HG03064 (cell line): ENCODE measurements around the gene ZNF526.

Source experiments
- ATAC-seq: cut with Tn5 transposase; IDR thresholded peaks from one replicate; pipeline ENCODE4 v1.9.1; 2021; ENCODE audit warnings: low read depth; ENCODE audit not compliant: unreplicated experiment

Gene ZNF526

DNA sequence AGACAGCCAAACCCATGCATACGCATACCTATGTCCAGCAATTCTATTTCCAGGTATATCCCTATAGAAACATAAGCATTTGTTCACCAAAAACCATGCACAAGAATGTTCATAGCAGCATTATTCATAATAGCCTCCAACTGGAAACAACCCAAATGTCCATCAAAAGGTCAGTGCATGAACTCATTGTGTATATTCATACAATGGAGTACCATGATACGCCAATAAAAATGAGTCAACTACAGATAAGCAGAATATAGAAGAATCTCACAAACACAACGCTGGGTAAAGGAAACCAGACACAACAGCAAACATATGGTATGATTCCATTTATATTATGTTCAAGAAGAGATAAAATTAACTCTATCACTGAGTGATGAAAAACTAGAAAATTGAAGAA lies 26.4 kb upstream of the ZNF526 start:
- ATAC-seq = no peak

DNA sequence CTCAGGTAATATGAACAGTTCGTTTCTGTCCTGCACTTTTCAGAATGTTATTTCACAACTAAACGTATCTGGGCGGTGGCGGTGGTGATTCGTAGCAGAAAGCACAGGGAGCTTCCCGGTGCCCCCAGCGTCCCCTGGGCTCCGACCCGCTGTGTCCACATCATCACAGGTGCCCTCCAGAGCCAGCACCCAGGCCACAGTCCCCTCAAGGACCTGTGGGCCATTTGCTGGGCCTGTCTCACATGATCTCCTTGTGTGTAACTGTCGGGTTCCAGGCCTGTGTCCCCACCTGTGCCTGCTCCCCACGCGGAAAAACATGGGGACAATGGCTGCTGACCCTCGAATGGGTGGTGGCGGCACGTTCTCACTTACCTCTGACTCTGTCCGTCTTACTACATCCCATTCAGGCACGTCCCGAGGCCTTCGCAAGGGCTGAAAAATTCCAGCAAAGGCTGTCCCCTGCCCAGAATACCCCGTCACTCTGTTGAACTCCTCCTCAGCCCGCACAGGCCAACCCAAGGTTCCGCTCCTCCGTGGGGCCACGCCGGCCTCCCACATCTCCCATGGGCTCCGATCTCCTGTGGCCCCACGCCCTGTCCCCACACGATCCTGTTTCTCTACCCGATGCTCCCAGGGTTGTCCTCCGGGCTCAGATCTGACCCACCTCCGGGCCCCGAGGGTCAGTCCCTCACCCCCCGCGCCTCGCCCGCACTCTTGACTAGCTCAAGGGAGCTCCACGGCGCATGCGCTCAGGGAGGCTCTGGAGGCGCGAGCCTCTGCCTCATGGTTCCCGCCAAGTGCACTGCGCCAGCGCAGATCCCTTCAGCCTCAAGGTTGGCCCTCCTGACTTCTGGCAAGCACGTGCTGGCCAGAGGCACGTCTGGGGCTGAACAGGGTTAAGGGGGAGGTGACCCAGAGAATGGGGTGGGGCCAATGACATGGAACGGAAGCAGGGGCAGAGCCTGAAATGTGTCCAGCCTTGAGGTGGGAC lies 23.8 kb upstream of the ZNF526 start:
- no peak for ATAC-seq

DNA sequence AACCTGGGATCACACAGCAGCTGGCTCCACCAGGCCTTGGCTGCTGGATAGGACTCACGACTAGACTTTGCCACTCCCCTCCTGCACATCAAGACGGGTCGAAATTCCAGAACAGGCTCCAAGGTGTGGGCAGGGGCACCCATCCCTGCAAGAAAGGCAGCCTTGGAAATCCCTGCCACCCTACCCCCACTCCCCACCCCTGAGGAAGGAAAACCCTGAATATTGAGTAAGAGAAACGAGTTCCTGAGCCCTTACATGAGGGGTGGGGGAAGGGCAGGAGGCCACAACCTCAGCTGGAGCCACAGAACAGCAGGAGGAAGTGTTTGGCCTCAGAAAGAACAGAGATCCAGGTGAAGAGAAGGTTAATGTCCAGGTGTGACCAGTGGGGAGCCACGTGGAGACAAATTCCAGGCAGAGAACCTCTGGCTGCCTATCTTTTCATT lies 22.7 kb upstream of the ZNF526 start:
- ATAC-seq = no peak

DNA sequence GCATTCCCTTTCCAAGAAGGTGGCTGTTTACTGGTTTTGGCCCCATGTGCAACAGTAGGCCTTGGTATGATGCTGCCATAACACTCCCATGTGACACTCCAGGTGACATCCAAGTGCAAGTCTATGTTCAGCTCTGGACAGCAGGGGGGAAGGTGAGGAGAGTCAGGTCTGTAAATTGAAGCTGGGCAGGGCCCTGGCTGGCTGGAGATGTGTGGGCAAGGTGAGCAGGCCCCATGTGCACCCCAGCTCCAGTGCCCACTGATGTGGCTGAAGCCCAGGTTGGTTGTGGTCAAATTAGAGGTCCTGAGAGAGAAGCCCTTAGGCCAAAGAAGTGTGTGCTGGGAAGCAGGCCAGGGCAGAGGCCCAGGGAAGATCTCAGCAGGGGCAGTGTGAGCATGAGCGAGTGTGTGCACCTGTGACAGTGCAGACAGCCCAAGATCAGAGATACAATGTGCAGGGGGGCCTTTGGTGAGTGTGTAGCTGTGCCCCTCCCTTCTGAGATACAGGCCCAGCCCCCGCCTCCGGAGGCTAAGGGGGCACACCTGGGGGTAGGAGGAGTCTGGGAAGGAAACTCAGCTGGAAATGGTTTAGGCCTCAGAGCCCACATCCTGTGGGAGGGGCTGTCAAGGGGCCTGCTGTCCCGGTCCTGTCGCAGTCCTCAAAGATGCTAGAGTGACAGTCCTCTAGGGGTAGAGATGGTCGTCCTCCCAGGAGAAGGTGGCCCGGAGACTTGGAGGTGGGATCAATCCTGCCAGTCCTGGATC lies 21.3 kb upstream of the ZNF526 start:
- ATAC-seq = no peak

DNA sequence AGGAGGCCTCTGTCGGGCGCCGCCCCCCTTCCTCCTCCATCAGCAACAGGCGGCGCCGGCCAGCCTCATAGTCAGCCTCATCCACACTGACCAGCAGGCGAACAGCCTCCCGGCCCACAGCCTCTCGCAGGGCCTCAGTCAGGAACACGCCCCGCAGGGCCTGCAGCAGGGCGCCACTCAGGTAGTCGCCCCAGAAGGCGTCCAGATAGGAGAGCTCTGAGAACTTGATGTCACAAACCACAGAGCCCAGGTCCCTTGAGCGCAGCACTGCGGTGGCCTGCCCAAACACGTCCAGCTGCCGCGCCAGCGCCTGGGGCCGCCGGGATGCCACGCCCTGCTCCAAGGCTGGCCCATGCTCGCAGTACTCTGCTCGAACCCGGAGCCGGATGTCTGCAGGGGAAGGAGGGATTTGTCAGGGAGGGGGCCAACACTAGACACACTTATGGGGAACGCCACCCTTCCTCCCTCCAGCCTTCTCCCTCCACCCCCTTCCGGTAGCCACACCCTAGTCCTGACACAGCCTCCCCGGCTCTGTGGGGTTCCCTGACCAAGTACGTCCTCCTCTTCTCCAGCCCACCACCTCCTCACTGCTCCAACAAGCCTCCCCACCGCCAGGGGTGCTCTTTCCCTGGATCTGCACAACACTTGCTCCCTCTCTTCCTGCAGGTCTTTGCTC lies 20.5 kb upstream of the ZNF526 start:
- ATAC-seq = no peak

DNA sequence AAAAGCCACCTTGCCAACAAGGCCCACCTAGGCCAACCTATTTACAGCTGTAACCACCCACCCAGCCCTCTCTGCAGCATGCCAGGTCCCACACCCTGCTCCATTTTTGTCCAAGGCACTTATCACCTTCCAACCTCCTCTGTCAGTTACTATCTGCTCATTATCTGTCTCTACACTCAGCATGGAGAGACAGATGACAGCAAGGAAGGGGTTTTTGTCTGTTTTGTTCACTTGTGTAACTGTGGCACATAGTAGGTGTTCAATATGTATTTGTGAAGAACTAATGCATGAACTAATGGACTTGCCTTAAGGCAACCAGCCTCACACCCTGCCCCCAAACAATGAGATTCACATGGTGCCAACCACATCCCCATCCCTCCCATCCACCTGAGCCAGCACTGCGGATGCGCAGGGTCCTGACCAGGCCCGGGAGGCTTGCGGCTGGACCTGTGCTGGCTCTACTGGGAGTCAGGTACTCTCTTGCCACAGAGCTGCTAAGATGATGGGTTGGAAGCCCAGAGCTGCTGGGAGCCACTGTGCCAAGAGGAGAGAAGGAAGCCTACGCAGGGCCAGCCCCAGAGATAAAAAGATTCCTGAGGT lies 19.9 kb upstream of the ZNF526 start:
- ATAC-seq = no peak

DNA sequence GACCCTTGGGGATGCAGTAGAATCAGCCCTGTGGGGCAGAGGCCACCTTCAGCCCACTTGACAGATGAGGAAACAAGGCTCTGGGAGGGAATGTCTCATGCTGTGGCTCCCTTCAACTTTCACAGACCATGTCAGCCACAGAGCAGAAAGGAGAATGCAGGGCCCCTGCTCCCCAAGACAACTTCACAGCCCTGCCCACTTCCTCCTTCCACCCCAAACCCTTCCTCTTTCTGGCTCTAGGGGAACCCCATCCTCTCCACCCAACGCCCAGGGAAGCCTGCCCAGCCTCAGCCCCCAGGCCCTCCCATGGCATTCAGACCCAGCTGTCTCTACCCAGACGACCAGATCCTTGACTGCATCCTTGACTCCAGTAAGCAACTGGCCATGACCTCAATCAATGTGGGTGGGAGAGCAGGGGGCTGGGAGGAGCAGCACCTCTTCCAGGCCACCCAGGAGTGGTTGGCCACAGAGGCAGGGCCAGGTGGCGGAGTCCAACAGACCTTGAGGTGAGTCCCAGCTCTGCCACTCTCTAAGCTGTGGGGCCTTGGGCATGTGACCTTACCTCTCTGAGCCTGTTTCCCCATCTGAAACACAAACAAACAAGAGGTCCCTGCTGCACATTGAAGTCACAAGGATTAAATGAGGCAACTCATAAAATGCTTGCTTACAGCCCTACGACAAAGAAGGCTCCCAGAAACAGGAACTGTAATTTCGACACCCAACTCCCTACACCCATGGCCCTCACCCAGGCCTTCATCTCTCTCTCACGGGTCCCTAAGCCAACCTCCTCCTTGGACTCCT lies 18.4 kb upstream of the ZNF526 start:
- no peak for ATAC-seq

DNA sequence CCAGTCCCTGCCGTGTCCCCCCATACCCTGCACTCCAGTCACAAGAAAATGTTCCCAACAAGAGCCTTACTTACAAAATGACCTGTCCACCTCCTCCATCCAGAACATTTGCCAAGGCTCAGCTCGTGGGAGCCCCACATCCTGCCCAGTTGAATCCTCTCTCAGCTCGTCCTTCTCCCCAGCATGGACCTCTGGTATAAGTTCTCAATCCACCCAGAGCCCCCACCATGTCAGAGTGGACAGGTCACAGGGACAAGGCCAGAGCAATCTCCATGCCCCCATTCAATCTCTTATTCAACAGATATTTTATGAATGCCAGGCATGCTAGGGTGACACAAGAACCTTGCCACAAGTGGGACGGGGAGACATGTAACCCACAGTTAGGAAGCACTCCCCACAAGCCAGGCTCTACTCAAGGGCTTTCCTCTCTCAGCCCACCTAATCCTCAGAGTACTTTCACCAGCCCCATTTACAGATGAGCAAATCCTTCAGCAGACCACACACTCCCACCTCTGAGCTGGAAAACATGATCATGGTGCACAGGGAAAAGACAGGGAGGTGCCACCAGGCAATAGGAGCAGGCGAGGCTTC lies 17.7 kb upstream of the ZNF526 start:
- ATAC-seq = no peak

DNA sequence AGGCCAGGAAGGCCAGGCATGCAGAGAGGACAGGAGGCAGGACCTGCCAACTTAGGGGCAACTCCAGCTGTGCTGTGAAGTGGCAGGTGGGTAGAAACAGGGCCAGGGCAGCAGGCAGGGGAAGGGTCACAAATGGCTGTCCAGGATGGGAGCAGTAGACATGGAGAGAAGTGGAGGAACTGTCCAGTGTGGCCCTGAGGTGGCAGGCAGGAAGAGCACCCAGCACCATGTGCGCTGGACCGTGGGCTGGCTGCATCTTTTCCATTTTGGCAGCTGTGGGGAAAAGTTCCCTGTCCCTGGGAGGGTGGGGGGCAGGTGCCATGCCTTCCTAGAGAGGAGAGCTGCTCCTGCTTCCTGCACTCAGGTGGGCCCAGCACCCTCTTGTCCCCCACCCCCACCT lies 16.4 kb upstream of the ZNF526 start:
- no peak for ATAC-seq

DNA sequence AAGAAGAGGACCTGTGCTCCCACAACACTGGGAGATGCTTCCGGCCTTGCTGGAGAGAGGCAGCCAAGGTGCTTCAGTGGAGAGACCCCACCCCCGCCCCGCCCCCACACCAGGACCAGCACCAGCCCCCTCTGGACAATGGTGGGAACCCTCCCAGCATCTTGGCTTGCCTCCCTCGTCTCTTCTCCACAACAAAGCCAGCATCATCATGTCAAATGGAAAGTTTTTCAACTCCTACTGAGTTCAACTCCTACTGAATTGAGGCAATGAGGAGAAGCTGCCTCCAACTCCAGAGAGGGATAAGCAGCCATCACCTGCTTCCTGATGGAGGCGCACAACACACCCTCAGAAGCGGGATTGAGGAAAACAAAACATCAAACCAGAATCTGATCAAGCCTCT lies 15.4 kb upstream of the ZNF526 start:
- ATAC-seq = no peak

DNA sequence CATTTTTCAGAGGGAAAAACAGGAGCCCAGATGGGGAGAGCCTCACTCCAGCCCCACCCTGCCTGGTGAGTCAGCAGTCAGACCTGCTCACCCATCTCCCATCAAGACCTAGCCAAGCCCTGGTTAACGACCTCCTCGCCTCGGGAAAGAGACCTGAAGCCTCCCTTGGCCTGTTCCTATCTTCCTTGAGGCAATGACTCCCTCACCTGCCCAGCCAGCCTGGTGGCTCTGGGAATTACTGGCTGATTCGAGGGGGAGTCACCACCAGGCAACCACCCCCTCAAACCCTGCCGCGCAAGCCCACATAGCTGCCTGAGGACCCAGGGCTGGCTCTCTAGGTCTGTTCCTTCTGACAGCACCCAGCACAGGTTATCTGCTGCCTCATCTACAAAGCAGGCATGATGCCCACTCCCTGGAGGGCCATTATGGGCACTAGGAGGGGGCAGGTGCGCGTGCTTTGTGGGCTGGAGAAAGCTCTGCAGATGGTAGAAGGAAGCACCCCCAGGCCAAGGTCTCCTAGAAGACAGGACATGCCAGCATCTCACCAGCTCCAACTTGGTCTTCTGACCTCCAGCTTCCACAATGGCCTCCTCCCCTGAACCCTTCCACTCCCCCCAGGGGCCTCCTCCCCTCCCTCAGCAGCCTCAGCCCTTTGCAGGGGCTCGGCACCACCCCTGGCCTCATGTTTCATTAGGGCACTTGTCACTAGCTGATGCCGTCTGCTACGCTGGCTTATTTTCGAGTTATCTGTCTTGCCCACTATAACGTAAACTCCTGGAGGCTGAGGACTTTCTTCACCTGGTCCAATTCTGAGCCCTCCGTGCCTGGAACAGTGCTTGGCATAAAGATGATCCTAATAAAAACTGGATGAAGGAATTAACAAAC lies 13.0 kb upstream of the ZNF526 start:
- no peak for ATAC-seq

DNA sequence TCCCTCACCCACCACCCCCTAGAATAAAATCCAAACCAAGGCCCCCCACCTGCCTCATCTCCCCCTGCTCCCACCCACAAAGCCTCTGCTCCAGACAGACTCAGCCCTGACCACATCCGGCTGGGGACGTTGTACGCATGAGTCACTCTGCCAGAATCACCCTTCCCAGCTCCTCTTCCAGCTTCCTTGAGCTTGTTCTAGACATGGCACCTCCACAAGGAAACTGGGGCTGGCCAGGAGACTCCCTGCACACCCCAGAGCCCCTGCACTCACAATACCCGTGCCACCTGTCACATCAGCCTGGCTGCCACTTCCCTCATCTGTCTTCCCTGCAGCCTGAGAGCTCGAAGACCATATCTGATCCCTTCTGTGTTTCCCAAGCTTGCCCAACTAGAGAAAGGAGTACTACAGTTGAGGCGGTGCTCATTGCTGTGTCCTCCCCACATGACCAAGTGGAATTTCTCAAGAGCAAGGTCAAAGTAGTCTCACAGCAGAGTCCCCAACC lies 12.3 kb upstream of the ZNF526 start:
- no peak for ATAC-seq

DNA sequence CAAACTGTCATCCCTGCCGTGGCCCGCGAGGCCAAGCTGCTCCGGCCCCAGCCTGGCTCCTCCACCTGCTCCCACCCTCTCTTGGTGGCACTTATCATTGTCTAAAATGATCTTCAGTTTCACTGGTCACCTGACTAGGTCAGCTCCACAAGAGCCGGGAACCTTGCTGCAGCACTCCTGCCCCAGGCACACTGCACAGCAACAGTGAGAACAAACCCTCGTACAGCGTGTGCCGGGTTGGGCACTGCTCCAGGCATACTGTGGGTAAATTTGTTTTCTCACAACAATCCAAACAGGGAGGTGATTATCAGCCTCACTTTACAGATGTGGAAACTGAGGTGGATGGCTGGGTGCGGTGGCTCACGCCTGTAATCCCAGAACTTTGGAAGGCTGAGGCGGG lies 11.5 kb upstream of the ZNF526 start:
- no peak for ATAC-seq

DNA sequence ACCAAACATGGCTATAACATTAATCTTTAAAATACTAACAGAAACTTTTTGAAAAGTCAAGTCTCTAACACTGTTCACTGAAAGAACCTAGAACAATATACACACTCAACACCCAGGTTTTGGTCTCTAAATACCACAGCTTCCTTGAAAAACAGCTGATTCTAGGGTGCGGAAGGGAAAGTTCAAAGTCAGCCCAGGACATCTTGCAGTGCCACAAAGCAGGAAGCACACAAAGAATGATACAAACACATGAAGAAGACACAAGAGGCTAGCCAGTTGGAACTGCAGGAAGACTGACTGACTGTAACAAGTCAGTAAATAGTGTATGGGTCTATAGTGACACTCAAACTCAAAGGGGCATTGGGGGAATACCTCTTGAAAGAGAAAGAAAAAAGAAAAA lies 7.2 kb upstream of the ZNF526 start:
- ATAC-seq = no peak

DNA sequence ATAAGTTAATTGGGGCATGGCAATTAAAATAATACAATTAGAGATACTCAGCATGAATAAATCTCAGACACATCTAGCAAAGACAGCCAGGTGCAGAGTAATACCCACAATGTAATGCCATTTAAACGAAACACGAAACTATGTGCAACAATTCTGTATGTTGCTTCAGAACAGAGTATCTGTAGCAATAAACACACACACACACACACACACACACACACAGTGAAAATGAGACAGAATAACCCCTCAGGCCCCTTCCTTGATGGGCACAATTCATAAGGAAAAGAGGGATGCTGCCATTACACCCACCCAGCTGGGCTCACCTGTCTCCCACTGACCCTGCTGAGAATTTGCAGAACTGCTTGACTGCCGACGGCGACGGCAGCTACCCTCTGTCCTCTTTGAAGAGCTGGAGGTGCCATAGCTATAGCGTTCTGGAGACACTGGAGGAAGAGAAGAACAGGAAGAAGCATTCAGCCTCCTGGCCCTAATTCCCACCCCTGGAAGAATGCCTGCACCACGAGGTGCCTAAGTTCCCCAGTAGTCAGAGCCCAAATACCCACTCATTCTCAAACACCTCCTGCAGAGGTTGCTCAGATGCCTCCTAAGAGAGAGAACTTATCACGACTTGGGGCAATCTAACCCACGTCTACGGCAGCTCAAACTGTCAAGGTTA lies 5.2 kb upstream of the ZNF526 start:
- no peak for ATAC-seq

DNA sequence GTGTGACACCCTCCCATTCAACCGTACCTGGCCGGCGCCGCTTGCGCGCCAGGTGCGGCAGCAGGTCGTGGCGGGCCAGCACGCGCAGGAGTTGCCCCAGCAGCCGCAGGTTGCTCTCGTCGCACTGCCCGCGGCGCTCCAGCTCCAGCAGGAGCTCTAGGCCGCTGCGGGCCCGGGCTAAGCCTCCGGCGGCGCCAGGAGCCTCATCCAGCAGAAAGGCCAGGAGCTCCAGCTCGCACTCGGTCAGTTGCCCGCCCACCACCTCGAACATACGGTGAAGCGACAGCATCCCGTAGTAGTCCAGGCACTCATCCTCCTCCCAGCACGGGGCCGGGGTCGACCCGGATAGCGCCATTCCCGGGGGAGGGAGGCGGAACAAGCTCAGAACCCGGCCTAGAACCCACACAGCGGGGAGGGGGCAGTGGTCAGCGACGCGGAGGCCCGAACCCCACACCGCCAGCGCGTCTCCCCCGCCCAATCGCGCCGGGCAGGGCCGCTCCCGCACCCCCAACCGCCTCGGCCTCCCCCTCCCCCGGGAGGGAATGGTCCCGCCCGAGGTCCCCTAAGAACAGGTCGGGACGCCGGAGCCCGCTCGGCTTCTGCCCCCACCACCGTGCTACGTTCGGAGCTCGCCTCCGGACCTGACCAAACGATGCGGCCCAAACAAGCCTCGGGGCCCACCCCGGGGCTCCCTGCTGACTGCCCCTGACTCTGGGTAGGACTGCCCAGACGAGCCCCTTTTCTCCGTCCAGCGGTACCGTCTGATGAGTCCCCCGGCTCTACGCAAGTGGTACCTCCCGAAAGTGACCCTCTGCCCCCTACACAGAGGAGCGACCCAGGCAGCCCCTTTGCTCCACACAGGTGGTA lies 3.2 kb upstream of the ZNF526 start:
- ATAC-seq = peak; percentile 18
